Gastrocnemius medialis (tissue), 4 donors: ENCODE data around the gene ELAVL2.

ENCODE experiments used
- CTCF ChIP-seq, 5 experiments: fragments of 450-650 bp in 3 of 5; fragments of 200-600 bp in 2 of 5; sonication (generic) in 2 of 5; IDR thresholded peaks in 4 of 5; conservative IDR thresholded peaks in 1 of 5; 1 replicate in 4 of 5; 2 replicates in 1 of 5; pipeline ENCODE4 v1.5.1; 2016 to 2019; ENCODE audit warnings: antibody characterized with exemption in 5 of 5, mild to moderate bottlenecking in 3 of 5, moderate library complexity in 3 of 5
- POLR2A ChIP-seq, 2 donors: fragments of 450-650 bp; IDR thresholded peaks; one replicate each; pipeline ENCODE4 v1.6.1; 2017; ENCODE audit warnings: antibody characterized with exemption in 2 of 2, mild to moderate bottlenecking in 2 of 2, moderate library complexity in 2 of 2

DNA sequence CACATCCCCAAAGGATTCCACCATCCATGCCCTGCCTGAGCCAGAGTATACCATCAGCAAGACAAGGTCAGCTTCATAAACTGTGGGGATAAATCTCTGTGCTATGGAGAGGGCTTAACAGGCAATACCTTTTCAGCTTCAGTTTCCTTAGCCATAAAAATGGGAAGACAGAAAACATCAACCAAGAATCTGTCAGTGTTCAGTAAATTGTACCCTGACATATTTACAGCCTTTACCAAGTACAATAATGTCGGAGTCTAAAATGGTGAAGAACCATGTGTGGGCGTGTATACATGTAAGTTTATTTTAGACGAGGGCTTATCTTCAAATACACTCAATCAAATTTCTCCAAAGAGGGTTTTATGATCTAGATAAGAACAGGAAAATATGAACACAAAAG lies 94.7 kb downstream of the ELAVL2 start:
- no peak for TF ChIP-seq POLR2A (IDR thresholded peaks at IDR 0.05)
- no peak for TF ChIP-seq CTCF (IDR thresholded peaks at IDR 0.05 in 4 of 5, conservative IDR thresholded peaks at IDR 0.05 in 1 of 5)
